GM23338 (cell line): ENCODE results near the gene AOAH. TPM values are rescaled to one million over a fixed set of nuclear protein-coding genes. Genes with fewer than 3 reads are reported as not detected.

Source experiments
- ATAC-seq: fragments of 200-7000 bp; cut with Tn5 transposase; 3 replicates; pipeline ENCODE4 v1.9.1; 2020
- DNase-seq: peaks from one replicate; pipeline ENCODE4 v3.0.0-alpha.2; 2015; ENCODE audit warnings: low spot score
- H2AFZ ChIP-seq: fragments of 200-600 bp; sonication (generic); 2 replicates; pipeline ENCODE4 v1.8.0; 2016; ENCODE audit warnings: antibody characterized with exemption, mild to moderate bottlenecking, moderate library complexity
- H3F3A ChIP-seq: fragments of 200-600 bp; sonication (generic); replicated peaks from 2 replicates; pipeline ENCODE4 v1.8.0; 2017; ENCODE audit warnings: antibody characterized with exemption, mixed run types, low read depth
- H3K27ac ChIP-seq: fragments of 200-600 bp; sonication (generic); 2 replicates; pipeline ENCODE4 v1.6.1; 2016; ENCODE audit warnings: low read depth
- H3K27me3 ChIP-seq: fragments of 200-600 bp; sonication (generic); 2 replicates; pipeline ENCODE4 v1.8.0; 2016; ENCODE audit warnings: mild to moderate bottlenecking, mixed run types, moderate library complexity; ENCODE audit not compliant: insufficient read depth
- H3K36me3 ChIP-seq: fragments of 200-600 bp; sonication (generic); 2 replicates; pipeline ENCODE4 v1.8.0; 2016; ENCODE audit warnings: mild to moderate bottlenecking; ENCODE audit not compliant: insufficient read depth
- H3K4me1 ChIP-seq: fragments of 200-600 bp; sonication (generic); 2 replicates; pipeline ENCODE4 v1.8.0; 2016; ENCODE audit warnings: mild to moderate bottlenecking, moderate library complexity; ENCODE audit not compliant: insufficient read depth
- H3K4me2 ChIP-seq: fragments of 200-600 bp; sonication (generic); 2 replicates; pipeline ENCODE4 v1.7.1; 2017; ENCODE audit warnings: mixed run types
- H3K4me3 ChIP-seq: fragments of 200-600 bp; sonication (generic); 2 replicates; pipeline ENCODE4 v1.6.1; 2016; ENCODE audit warnings: mixed run types
- H3K79me2 ChIP-seq: fragments of 200-600 bp; sonication (generic); replicated peaks from 2 replicates; pipeline ENCODE4 v1.8.0; 2017; ENCODE audit warnings: mild to moderate bottlenecking; ENCODE audit not compliant: insufficient read depth
- H3K9me2 ChIP-seq: fragments of 200-600 bp; sonication (generic); 2 replicates; pipeline ENCODE4 v1.8.0; 2017; ENCODE audit not compliant: insufficient read depth
- H4K20me1 ChIP-seq: fragments of 200-600 bp; sonication (generic); replicated peaks from 2 replicates; pipeline ENCODE4 v1.8.0; 2017; ENCODE audit warnings: mild to moderate bottlenecking; ENCODE audit not compliant: insufficient read depth
- H3K27ac Mint-ChIP-seq: 2 replicates; pipeline ENCODE4 v1.8.0; 2020; ENCODE audit warnings: inconsistent platforms, mild to moderate bottlenecking, moderate library complexity, mixed read lengths
- H3K27me3 Mint-ChIP-seq: 3 replicates; pipeline ENCODE4 v1.8.0; 2022; ENCODE audit warnings: low read depth, mild to moderate bottlenecking, moderate library complexity, mixed read lengths, inconsistent platforms; ENCODE audit not compliant: insufficient read depth, poor library complexity
- H3K36me3 Mint-ChIP-seq: 3 replicates; pipeline ENCODE4 v1.8.0; 2021; ENCODE audit warnings: low read depth, mild to moderate bottlenecking, inconsistent platforms, moderate library complexity, mixed read lengths
- H3K4me1 Mint-ChIP-seq: 3 replicates; pipeline ENCODE4 v1.8.0; 2020; ENCODE audit warnings: mild to moderate bottlenecking, inconsistent platforms, mixed read lengths
- H3K4me3 Mint-ChIP-seq: 3 replicates; pipeline ENCODE4 v1.8.0; 2021; ENCODE audit warnings: moderate library complexity, mild to moderate bottlenecking, inconsistent platforms, mixed read lengths
- H3K9me3 Mint-ChIP-seq: 3 replicates; pipeline ENCODE4 v1.8.0; 2020; ENCODE audit warnings: moderate library complexity, mild to moderate bottlenecking, inconsistent platforms, mixed read lengths
- CREB1 ChIP-seq: fragments of 250-450 bp; sonication (Bioruptor Pico); IDR thresholded peaks from 2 replicates; pipeline ENCODE4 v1.5.0; 2020; ENCODE audit warnings: low read depth, mild to moderate bottlenecking, moderate library complexity
- JUNB ChIP-seq: IDR thresholded peaks from one replicate; pipeline ENCODE4 v1.6.1; 2016; ENCODE audit warnings: antibody characterized with exemption; ENCODE audit not compliant: unreplicated experiment
- POLR2AphosphoS5 ChIP-seq: IDR thresholded peaks from 2 replicates; pipeline ENCODE4 v1.6.1; 2016; ENCODE audit warnings: antibody characterized with exemption, low read depth
- ZNF114 ChIP-seq: fragments of 250-450 bp; sonication (Bioruptor Pico); IDR thresholded peaks from 2 replicates; pipeline ENCODE4 v1.5.0; 2020; ENCODE audit warnings: mild to moderate bottlenecking, moderate library complexity
- ZNF331 ChIP-seq: fragments of 250-450 bp; sonication (Bioruptor Pico); IDR thresholded peaks from 2 replicates; pipeline ENCODE4 v1.5.0; 2020; ENCODE audit warnings: low read depth, mild to moderate bottlenecking, moderate library complexity
- polyA plus RNA-seq: library from polyadenylated mRNA; unstranded; fragments of >200 nt; fragmentation: Nextera tagmentation; extraction: Ambion mirVana; gene quantifications from 2 replicates; pipeline ENCODE4 v1.2.1, GENCODE V29; 2016
- total RNA-seq: library from RNA; depleted of rRNA; stranded (reverse); fragments of >200 nt; shearing (Covaris generic); gene quantifications from 2 replicates; pipeline ENCODE4 v1.2.3, GENCODE V29; 2014
- TF ChIP-seq, protein P1 (sequence below): fragments of 250-450 bp; sonication (Bioruptor Pico); IDR thresholded peaks from 2 replicates; pipeline ENCODE4 v1.5.0; 2020; ENCODE audit warnings: mild to moderate bottlenecking, moderate library complexity

AOAH gene
- total and polyA plus RNA-seq, 2 experiments from 2014 or later, result not detected

DNA sequence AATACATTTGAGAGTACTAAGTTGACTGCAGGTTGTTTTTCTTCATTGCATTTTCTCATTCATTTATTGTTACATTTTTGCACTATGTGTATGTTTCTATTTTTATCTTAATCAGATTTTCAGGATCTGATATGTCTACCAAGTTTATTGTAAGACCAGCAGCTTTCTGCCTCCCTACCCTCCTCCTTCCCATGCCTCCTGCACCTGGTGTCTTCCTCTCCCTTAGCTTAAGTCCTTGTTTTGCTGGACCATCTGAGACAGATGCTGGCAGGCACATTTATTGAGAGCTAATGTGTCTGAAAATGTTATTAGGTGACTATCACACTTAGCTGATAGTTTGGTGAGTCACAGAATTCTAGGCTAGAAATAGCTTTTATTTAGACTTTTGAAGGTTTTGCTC is 255.1 kb downstream of the AOAH start (continued):
- TF ChIP-seq, protein P1, sequence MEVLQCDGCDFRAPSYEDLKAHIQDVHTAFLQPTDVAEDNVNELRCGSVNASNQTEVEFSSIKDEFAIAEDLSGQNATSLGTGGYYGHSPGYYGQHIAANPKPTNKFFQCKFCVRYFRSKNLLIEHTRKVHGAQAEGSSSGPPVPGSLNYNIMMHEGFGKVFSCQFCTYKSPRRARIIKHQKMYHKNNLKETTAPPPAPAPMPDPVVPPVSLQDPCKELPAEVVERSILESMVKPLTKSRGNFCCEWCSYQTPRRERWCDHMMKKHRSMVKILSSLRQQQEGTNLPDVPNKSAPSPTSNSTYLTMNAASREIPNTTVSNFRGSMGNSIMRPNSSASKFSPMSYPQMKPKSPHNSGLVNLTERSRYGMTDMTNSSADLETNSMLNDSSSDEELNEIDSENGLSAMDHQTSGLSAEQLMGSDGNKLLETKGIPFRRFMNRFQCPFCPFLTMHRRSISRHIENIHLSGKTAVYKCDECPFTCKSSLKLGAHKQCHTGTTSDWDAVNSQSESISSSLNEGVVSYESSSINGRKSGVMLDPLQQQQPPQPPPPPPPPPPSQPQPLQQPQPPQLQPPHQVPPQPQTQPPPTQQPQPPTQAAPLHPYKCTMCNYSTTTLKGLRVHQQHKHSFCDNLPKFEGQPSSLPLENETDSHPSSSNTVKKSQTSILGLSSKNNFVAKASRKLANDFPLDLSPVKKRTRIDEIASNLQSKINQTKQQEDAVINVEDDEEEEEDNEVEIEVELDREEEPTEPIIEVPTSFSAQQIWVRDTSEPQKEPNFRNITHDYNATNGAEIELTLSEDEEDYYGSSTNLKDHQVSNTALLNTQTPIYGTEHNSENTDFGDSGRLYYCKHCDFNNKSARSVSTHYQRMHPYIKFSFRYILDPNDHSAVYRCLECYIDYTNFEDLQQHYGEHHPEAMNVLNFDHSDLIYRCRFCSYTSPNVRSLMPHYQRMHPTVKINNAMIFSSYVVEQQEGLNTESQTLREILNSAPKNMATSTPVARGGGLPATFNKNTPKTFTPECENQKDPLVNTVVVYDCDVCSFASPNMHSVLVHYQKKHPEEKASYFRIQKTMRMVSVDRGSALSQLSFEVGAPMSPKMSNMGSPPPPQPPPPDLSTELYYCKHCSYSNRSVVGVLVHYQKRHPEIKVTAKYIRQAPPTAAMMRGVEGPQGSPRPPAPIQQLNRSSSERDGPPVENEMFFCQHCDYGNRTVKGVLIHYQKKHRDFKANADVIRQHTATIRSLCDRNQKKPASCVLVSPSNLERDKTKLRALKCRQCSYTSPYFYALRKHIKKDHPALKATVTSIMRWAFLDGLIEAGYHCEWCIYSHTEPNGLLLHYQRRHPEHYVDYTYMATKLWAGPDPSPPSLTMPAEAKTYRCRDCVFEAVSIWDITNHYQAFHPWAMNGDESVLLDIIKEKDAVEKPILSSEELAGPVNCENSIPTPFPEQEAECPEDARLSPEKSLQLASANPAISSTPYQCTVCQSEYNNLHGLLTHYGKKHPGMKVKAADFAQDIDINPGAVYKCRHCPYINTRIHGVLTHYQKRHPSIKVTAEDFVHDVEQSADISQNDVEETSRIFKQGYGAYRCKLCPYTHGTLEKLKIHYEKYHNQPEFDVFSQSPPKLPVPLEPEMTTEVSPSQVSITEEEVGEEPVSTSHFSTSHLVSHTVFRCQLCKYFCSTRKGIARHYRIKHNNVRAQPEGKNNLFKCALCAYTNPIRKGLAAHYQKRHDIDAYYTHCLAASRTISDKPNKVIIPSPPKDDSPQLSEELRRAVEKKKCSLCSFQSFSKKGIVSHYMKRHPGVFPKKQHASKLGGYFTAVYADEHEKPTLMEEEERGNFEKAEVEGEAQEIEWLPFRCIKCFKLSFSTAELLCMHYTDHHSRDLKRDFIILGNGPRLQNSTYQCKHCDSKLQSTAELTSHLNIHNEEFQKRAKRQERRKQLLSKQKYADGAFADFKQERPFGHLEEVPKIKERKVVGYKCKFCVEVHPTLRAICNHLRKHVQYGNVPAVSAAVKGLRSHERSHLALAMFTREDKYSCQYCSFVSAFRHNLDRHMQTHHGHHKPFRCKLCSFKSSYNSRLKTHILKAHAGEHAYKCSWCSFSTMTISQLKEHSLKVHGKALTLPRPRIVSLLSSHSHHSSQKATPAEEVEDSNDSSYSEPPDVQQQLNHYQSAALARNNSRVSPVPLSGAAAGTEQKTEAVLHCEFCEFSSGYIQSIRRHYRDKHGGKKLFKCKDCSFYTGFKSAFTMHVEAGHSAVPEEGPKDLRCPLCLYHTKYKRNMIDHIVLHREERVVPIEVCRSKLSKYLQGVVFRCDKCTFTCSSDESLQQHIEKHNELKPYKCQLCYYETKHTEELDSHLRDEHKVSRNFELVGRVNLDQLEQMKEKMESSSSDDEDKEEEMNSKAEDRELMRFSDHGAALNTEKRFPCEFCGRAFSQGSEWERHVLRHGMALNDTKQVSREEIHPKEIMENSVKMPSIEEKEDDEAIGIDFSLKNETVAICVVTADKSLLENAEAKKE (CRISPR knock-in tag), result no peak

DNA sequence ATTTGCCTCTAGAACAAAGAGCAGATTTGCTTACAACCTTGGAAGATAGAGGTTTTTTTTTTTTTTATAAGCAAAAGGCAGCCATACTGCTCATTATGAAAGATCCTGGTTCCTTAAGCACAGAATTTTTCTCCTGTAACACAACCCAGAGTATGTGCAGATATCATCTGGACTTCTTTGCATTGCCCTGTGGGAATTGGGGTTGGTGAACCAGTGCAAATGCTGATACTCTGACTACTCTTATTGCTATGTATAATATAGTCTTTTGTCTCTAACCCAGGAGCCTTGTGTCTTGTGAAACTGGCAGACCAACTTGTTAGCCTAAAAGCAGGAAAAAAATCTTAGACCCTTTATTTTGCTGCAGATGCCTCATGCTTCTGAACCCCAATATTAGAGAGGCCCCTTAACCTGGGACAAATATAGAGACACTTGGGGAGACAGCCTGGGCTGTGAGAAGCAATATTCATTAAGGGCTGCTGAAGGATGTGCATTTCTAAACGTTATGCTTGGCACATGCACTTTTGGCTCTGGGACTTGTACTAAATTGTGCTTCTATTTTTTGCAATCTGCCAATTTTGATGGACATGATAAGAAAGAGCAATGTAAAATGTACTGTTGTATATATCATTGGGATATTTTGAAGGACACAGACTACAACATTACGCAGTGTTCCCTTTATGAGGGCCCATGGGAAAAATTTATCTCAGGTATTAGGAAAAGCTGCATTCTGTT is 255.8 kb downstream of the AOAH start:
- no peaks in the 10 kb centered on the region for H3K79me2 ChIP-seq
- no peaks in the 10 kb centered on the region for H3K27me3 ChIP-seq
- peaks cover 10% of the 10 kb centered on the region for H3K9me3 Mint-ChIP-seq
- DNase-seq, result no peak
- no peak overlapping the region for H3K4me3 ChIP-seq
- peaks cover 5% of the 10 kb centered on the region for H3K27me3 Mint-ChIP-seq
- no peaks in the 10 kb centered on the region for H4K20me1 ChIP-seq
- no peak overlapping the region for H2AFZ ChIP-seq
- H3K4me2 ChIP-seq, result no peak overlapping the region
- H3K27ac ChIP-seq, result no peak overlapping the region
- H3K4me1 ChIP-seq, result no peaks in the 10 kb centered on the region
- H3K36me3 ChIP-seq, result no peaks in the 10 kb centered on the region
- peaks cover 8% of the 10 kb centered on the region; the same call in 1 of the 3 replicates for H3K36me3 Mint-ChIP-seq
- no peaks in the 10 kb centered on the region for H3F3A ChIP-seq
- H3K27ac Mint-ChIP-seq, result no peak overlapping the region
- TF ChIP-seq CREB1 (CRISPR knock-in tag) (no peak), JUNB (no peak), ZNF331 (CRISPR knock-in tag) (no peak), POLR2AphosphoS5 (no peak), ZNF114 (CRISPR knock-in tag) (no peak)
- TF ChIP-seq, protein P1 (CRISPR knock-in tag), result no peak
- no peak overlapping the region for H3K4me3 Mint-ChIP-seq
- H3K4me1 Mint-ChIP-seq, result no peaks in the 10 kb centered on the region
- ATAC-seq, result no peak
- H3K9me2 ChIP-seq, result no peaks in the 10 kb centered on the region
